Glutamatergic neuron (in vitro differentiated cells): ENCODE results near the gene MTARC1. TPM values are rescaled to one million over a fixed set of nuclear protein-coding genes. Genes with fewer than 3 reads are reported as not detected.

Source experiments
- DNase-seq: peaks from one replicate; pipeline ENCODE4 v3.0.0; 2022
- H3K27ac Mint-ChIP-seq: one replicate; pipeline ENCODE4 v1.8.0; 2020; ENCODE audit warnings: mild to moderate bottlenecking, mixed read lengths, inconsistent platforms; ENCODE audit not compliant: unreplicated experiment
- H3K27me3 Mint-ChIP-seq: one replicate; pipeline ENCODE4 v1.8.0; 2020; ENCODE audit warnings: mild to moderate bottlenecking, moderate library complexity, mixed read lengths, inconsistent platforms; ENCODE audit not compliant: unreplicated experiment
- H3K36me3 Mint-ChIP-seq: one replicate; pipeline ENCODE4 v1.8.0; 2020; ENCODE audit warnings: mild to moderate bottlenecking, mixed read lengths, inconsistent platforms; ENCODE audit not compliant: unreplicated experiment
- H3K4me1 Mint-ChIP-seq: one replicate; pipeline ENCODE4 v1.8.0; 2020; ENCODE audit warnings: mild to moderate bottlenecking, low read depth, mixed read lengths, inconsistent platforms; ENCODE audit not compliant: unreplicated experiment
- H3K4me3 Mint-ChIP-seq: one replicate; pipeline ENCODE4 v1.8.0; 2020; ENCODE audit warnings: mild to moderate bottlenecking, mixed read lengths, inconsistent platforms; ENCODE audit not compliant: unreplicated experiment
- H3K9me3 Mint-ChIP-seq: one replicate; pipeline ENCODE4 v1.8.0; 2020; ENCODE audit warnings: mild to moderate bottlenecking, moderate library complexity, mixed read lengths, inconsistent platforms; ENCODE audit not compliant: unreplicated experiment
- long read RNA-seq: library from polyadenylated mRNA; unstranded; transcript quantifications from one replicate; pipeline ENCODE4 v2.0.0, GENCODE V29; 2020; ENCODE audit not compliant: unreplicated experiment
- total RNA-seq: library from RNA; stranded (reverse); fragmentation: NEBNext Ultra II Directional; extraction: Animal tissue kit (Norgen Biotek cat#: 25700); gene quantifications from one replicate; pipeline ENCODE4 v1.2.1, GENCODE V29; 2021; ENCODE audit not compliant: unreplicated experiment
- TF ChIP-seq, protein P1 (sequence below): fragments of 200-600 bp; sonication (generic); IDR thresholded peaks from one replicate; pipeline ENCODE4 v1.5.0; 2021; ENCODE audit not compliant: partially characterized antibody, unreplicated experiment

Gene MTARC1
- total RNA-seq: 22.0 TPM
- long read RNA-seq, full-length matches to known transcripts: 12 of 16 reads
- long read RNA-seq, partial matches to known transcripts: 0 of 16 reads
- long read RNA-seq, other reads (novel, unspliced or antisense): 4 of 16 reads

DNA sequence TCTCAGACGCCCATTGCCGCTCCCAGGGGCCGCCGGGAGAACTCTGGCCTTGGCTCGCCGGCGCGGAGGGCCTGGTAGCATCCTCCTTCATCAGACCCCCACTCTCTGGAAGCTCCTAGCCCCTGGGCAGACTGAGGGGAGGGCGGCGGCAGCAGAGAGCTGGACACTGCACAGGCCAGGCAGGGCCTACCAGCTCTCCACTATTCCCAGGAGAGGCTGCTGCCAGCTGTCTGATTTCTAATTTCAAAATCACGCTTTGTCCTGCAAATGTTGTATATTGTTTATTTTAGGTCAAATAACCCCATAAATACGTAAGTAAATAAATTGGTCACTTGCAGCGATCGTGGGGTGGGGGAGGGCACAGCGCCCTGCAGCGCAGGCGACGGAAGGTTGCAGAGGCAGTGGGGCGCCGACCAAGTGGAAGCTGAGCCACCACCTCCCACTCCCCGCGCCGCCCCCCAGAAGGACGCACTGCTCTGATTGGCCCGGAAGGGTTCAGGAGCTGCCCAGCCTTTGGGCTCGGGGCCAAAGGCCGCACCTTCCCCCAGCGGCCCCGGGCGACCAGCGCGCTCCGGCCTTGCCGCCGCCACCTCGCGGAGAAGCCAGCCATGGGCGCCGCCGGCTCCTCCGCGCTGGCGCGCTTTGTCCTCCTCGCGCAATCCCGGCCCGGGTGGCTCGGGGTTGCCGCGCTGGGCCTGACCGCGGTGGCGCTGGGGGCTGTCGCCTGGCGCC lies at the start of gene MTARC1:
MTARC1 (plus strand) TSS at position 577 of the 732 bp plus-strand sequence; CDS start at position 609, 32 bp downstream.
- Mint-ChIP-seq H3K4me1 (peaks cover 13% of the 10 kb centered on the region), H3K27ac (peak within 1 kb of the TSS; percentile 89), H3K4me3 (peak within 1 kb of the TSS; percentile 87), H3K36me3 (no peaks in the 10 kb centered on the region), H3K27me3 (peaks cover 1% of the 10 kb centered on the region), H3K9me3 (peaks cover 5% of the 10 kb centered on the region)
- DNase-seq: peak; percentile 90
- TF ChIP-seq, protein P1, sequence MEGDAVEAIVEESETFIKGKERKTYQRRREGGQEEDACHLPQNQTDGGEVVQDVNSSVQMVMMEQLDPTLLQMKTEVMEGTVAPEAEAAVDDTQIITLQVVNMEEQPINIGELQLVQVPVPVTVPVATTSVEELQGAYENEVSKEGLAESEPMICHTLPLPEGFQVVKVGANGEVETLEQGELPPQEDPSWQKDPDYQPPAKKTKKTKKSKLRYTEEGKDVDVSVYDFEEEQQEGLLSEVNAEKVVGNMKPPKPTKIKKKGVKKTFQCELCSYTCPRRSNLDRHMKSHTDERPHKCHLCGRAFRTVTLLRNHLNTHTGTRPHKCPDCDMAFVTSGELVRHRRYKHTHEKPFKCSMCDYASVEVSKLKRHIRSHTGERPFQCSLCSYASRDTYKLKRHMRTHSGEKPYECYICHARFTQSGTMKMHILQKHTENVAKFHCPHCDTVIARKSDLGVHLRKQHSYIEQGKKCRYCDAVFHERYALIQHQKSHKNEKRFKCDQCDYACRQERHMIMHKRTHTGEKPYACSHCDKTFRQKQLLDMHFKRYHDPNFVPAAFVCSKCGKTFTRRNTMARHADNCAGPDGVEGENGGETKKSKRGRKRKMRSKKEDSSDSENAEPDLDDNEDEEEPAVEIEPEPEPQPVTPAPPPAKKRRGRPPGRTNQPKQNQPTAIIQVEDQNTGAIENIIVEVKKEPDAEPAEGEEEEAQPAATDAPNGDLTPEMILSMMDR: peak; percentile 34

DNA sequence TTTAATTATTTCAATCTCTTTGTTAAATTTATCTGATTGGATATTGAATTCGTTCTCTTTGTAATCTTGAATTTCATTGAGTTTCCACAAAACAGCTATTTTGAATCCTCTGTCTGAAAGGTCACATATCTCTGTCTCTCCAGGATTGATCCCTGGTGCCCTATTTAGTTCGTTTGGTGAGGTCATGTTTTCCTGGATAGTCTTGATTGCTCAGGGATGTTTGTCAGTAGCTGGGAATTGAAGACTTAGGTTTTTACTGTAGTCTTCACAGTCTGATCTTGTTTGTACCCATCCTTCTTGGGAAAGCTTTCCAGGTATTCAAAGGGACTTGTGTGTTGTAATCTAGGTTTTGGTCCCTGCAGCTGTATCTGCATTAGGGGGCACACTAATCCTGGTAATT lies 45.4 kb upstream of the MTARC1 start:
- TF ChIP-seq, protein P1: no peak
- DNase-seq: no peak
- Mint-ChIP-seq H3K9me3 (no peaks in the 10 kb centered on the region), H3K36me3 (peaks cover under 1% of the 10 kb centered on the region), H3K4me3 (no peak overlapping the region), H3K27ac (no peak overlapping the region), H3K27me3 (no peaks in the 10 kb centered on the region), H3K4me1 (peaks cover 2% of the 10 kb centered on the region)

DNA sequence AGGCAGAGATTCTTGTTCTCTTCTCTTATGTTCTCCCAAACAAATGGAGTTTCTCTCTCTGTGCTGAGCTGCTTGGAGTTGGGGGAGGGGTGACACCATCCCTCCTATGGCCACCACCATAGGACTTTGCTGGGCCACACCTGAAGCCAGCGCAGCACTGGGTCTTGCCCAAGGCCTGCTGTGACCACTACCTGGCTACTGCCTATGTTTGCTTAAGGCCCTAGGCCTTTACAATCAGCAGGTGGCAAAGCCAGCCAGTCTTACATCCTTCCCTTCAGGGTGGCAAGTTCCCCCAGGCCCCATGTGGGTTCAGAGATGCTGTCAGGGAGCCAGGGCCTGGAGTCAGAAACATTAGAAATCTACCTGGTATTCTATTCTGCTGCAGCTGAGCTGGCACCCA lies 44.9 kb upstream of the MTARC1 start:
- TF ChIP-seq, protein P1: no peak
- Mint-ChIP-seq H3K36me3 (peaks cover 3% of the 10 kb centered on the region), H3K4me1 (peaks cover 6% of the 10 kb centered on the region), H3K27me3 (no peaks in the 10 kb centered on the region), H3K9me3 (peaks cover 2% of the 10 kb centered on the region), H3K4me3 (no peak overlapping the region), H3K27ac (no peak overlapping the region)
- DNase-seq: no peak

DNA sequence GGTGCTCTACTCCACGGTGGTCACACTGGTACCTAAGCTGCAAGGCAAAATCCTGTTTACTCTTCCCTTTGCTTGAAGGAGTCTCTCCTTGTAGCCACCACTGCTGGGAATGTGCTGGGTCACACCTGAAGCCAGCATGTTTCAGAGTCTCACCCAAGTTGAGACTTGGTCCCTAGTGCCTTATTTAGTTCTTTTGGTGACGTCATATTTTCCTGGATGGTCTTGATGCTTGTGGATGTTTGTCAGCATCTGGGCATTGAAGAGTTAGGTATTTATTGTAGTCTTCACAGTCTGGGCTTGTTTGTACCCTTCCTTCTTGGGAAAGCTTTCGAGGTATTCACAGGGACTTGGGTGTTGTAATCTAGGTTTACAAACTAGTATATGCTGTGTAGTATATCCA lies 44.2 kb upstream of the MTARC1 start:
- H3K27ac Mint-ChIP-seq: no peak overlapping the region
- TF ChIP-seq, protein P1: no peak
- no peak for DNase-seq
- H3K4me1 Mint-ChIP-seq: peaks cover 12% of the 10 kb centered on the region
- peaks cover 3% of the 10 kb centered on the region for H3K9me3 Mint-ChIP-seq
- peaks cover 7% of the 10 kb centered on the region for H3K36me3 Mint-ChIP-seq
- H3K4me3 Mint-ChIP-seq: no peak overlapping the region
- H3K27me3 Mint-ChIP-seq: no peaks in the 10 kb centered on the region

DNA sequence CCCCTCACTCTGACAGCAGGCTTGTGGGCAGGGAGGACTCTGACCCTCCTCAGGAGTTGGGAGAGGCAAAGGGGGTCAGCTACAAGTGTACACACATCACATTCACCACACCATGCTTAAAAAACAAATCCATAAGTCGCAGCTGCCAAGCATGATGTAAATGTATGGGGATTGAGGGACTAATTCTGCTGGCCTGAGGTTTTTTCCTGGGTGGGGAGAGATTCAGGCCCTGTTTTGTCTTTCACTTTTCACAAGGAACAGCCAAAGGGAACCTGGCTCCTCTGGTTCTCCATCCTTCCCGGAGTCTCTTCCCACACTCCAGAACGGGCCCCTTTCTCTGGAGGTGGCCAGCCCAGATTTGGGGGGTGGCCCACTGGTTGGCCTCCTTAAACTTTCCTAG lies 39.9 kb upstream of the MTARC1 start:
- H3K27me3 Mint-ChIP-seq: peaks cover 2% of the 10 kb centered on the region
- TF ChIP-seq, protein P1: no peak
- peaks cover 7% of the 10 kb centered on the region for H3K36me3 Mint-ChIP-seq
- H3K9me3 Mint-ChIP-seq: peaks cover 8% of the 10 kb centered on the region
- peaks cover 19% of the 10 kb centered on the region for H3K4me1 Mint-ChIP-seq
- no peak overlapping the region for H3K27ac Mint-ChIP-seq
- peak overlapping the region; percentile 85 for H3K4me3 Mint-ChIP-seq
- no peak for DNase-seq
